SH-SY5Y (cell line): ENCODE data around the gene AGXT.

Experiments used
- GATA2 ChIP-seq: IDR thresholded peaks from 2 replicates; pipeline ENCODE4 v1.6.1; 2011; ENCODE audit warnings: mild to moderate bottlenecking, low read depth, low read length
- GATA3 ChIP-seq: IDR thresholded peaks from 2 replicates; pipeline ENCODE4 v1.6.1; 2011; ENCODE audit warnings: low read depth, mild to moderate bottlenecking, low read length, moderate library complexity

DNA sequence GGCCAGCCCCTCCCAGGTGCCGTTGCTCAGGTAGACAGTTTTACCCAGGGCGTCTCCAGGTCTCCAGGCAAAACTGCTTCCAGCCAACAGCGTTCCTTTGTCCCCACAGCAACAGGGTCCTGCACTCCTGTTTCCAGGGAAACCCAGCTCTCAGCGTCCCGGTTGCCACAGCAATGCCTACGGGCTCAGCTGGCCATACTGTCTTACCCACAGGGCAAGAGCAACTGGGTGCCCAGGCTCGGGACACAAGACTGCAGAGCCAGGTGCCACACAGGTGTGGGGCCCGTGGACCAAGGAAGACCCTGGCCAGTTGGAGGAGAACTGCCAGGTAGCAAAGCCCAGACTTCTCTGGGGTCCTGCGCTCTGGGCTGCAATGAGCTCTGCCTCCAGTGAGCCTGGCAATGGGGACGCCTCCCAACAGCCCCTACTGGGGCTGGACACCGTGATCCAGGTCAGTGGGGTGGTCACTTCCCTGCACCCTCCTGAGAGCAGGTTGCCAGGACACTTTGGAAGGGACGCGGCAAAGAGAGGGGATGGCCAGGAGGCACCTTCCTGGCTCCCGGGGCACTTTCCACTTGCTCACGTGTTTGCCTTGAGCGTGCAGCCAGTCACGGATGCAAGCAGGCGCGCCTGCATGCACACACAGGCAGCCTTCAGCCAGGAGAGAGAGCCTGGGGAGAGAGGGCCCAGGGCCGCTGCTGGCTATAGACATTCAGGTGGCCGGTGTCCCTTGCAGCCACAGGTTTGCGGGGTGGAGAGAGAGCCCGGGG is 37.7 kb downstream of the AGXT start, which contains the start of gene CROCC2:
- TF ChIP-seq GATA2, result no peak
- TF ChIP-seq GATA3, result no peak
